Measurements from ENCODE around the gene CDK4. TPM values are rescaled to one million over a fixed set of nuclear protein-coding genes. Genes with fewer than 3 reads are reported as not detected.
A peak's percentile ranks its signal among the peaks of the same experiment; 100 is the strongest.

Gene CDK4
- total RNA-seq, 4 donors from 2014 or later, result 95.2 to 137 (median 113) TPM

- peak within 1 kb of the TSS; percentile 54 to 88 (median 76) for H3K4me3 ChIP-seq (replicated peaks in 1 of 3)
- peaks cover 0 to 10% of the 10 kb centered on the region in 2 donors for H3K4me1 ChIP-seq
- intact Hi-C loops (cut with DNase I), result no loop called here
- TF ChIP-seq POLR2A (IDR thresholded peaks at IDR 0.05) (peak in 1 of 2 donors; percentile 73), CTCF (IDR thresholded peaks at IDR 0.05) (peak in 1 of 6 experiments; percentile 5)
- WGBS, 2 donors, result 0 to 1% methylated on average over 28 to 29 of the region's 29 CpGs
- no peaks in the 10 kb centered on the region for H3K27me3 ChIP-seq
- H3K36me3 ChIP-seq, result peaks cover 25 to 26% of the 10 kb centered on the region in 2 donors
- H3K9me3 ChIP-seq, result no peaks in the 10 kb centered on the region
- peak within 1 kb of the TSS; percentile 94 to 96 (median 95) for H3K27ac ChIP-seq
- peak; percentile 99 for DNase-seq
Observed at GRCh38 chr12:57744777-57745484, 7.2 kb downstream of the CDK4 start, which contains the start of gene TSPAN31. Gene TSPAN31 (plus strand): TSS chr12:57745039. CDS start chr12:57745155, 116 bp downstream.

- Histone ChIP-seq H3K4me1 (peaks cover 0 to 10% of the 10 kb centered on the region in 2 donors), H3K9me3 (no peaks in the 10 kb centered on the region), H3K27me3 (peaks cover 3% of the 10 kb centered on the region), H3K36me3 (peaks cover 25 to 26% of the 10 kb centered on the region in 2 donors), H3K4me3 (replicated peaks in 1 of 3) (peak overlapping the region in 2 of 3 donors; percentile 34 to 88), H3K27ac (peak overlapping the region; percentile 94 to 96 (median 95))
- TF ChIP-seq POLR2A (IDR thresholded peaks at IDR 0.05) (no peak), CTCF (IDR thresholded peaks at IDR 0.05) (no peak)
- intact Hi-C loops (cut with DNase I), result no loop called here
- 8 to 38% methylated on average over 5 to 21 of the region's 21 CpGs for WGBS, 2 donors
- peak; percentile 61 to 65 for DNase-seq
Observed at GRCh38 chr12:57744194-57744776, 7.8 kb downstream of the CDK4 start.

GRCh38 chr12:57743769-57744168, 8.3 kb downstream of the CDK4 start:
- WGBS, 2 donors, result 82 to 93% methylated on average over 2 of the region's 2 CpGs
- peaks cover 8% of the 10 kb centered on the region for H3K27me3 ChIP-seq
- peaks cover 0 to 11% of the 10 kb centered on the region in 2 donors for H3K4me1 ChIP-seq
- intact Hi-C loops (cut with DNase I), result no loop called here
- H3K4me3 ChIP-seq (replicated peaks in 1 of 3), result no peak overlapping the region
- no peaks in the 10 kb centered on the region for H3K9me3 ChIP-seq
- H3K27ac ChIP-seq, result no peak overlapping the region
- DNase-seq, result no peak
- H3K36me3 ChIP-seq, result peaks cover 20 to 21% of the 10 kb centered on the region in 2 donors
- TF ChIP-seq CTCF (IDR thresholded peaks at IDR 0.05) (no peak), POLR2A (IDR thresholded peaks at IDR 0.05) (no peak)

DNA sequence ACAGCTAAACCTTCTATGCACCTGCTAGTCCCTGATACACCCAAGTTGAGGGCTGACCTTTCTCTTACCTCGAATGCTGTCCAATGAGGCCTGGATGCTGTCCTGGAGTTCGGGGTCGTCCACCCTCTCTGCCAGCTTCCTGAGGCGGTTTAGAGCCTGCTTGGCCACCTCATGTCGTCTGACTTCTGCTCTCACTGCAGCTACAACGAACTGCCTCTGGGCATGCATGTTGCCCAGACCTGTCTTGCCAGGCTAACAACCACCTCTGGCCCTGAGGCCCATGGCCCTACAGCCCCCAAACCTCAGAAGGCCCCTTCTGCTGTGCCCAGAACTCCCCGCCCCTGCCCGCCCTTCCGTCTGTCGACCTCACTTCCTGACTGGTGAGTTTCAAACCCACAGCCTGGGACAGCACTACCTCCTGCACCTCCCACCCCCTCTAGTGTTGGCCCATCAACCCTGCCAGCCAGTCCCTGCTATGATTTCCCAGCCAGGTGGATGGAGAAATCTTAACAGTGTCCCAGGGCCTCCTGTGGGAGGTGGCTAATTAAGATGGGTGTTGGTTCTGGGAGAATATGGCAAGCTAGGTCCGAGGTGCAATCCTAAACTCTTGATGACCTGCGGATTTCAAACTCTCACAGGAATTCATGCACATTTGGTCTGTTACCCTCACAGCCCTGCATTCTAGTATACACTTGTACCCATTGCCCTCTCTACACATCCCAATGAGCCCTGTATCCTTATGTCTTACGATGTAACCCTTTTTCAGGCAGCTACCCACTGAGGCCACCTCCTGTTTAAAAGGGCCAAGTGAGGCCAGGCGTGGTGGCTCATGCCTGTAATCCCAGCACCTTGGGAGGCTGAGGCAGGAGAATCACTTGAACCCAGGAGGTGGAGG, 10.0 kb downstream of the CDK4 start:
- intact Hi-C loops (cut with DNase I), result no loop called here
- Histone ChIP-seq H3K27me3 (peaks cover 22% of the 10 kb centered on the region), H3K36me3 (peaks cover 4 to 5% of the 10 kb centered on the region in 2 donors), H3K27ac (no peak overlapping the region), H3K9me3 (no peaks in the 10 kb centered on the region), H3K4me3 (replicated peaks in 1 of 3) (no peak overlapping the region), H3K4me1 (peaks cover 11 to 27% of the 10 kb centered on the region in 2 donors)
- DNase-seq, result no peak
- 46 to 59% methylated on average over 14 of the region's 14 CpGs for WGBS, 2 donors
- TF ChIP-seq CTCF (IDR thresholded peaks at IDR 0.05) (no peak), POLR2A (IDR thresholded peaks at IDR 0.05) (no peak)

All from thyroid gland (tissue), 4 donors.